IMR-90 (cell line): ENCODE data around the gene ARVCF. TPM values are rescaled to one million over a fixed set of nuclear protein-coding genes. Genes with fewer than 3 reads are reported as not detected.

ENCODE experiments used
- ATAC-seq: fragments of 200-7000 bp; cut with Tn5 transposase; 2 replicates; pipeline ENCODE4 v1.9.1; 2020; ENCODE audit warnings: low read depth, mild to moderate bottlenecking, moderate library complexity
- BruUV-seq: library from RNA; stranded (reverse); fragments of 400-500 nt; replicated peaks from 2 replicates; lab custom pipeline; 2021; lab: Mats Ljungman, UMichigan
- CTCF ChIA-PET: fragments of 300-600 bp; formaldehyde crosslinking; extraction: SDS; loops from one replicate; lab custom pipeline; 2021; ENCODE audit warnings: antibody characterized with exemption; lab: Yijun Ruan, JAX
- POLR2A ChIA-PET: fragments of 300-600 bp; sonication (Branson Sonifier 250); formaldehyde crosslinking; loops from one replicate; lab custom pipeline; 2022; ENCODE audit warnings: antibody characterized with exemption; ENCODE audit not compliant: unreplicated experiment; lab: Charles Lee
- DNase-seq: peaks from one replicate; pipeline ENCODE4 v3.0.0; 2013
- H2AFZ ChIP-seq: replicated peaks from 2 replicates; pipeline ENCODE3; 2013; ENCODE audit warnings: low read length, mild to moderate bottlenecking; ENCODE audit not compliant: poor library complexity
- H2AK5ac ChIP-seq: 2 replicates; pipeline ENCODE4 v1.6.1; 2013; ENCODE audit warnings: low read depth, low read length, inconsistent platforms
- H2AK9ac ChIP-seq: replicated peaks from 2 replicates; pipeline ENCODE3; 2013; ENCODE audit warnings: mild to moderate bottlenecking, low read depth, low read length, moderate library complexity; ENCODE audit not compliant: poor library complexity
- H2BK120ac ChIP-seq: 2 replicates; pipeline ENCODE4 v1.6.1; 2013; ENCODE audit warnings: low read depth, low read length, inconsistent platforms
- H2BK15ac ChIP-seq: 3 replicates; pipeline ENCODE4 v1.6.1; 2013; ENCODE audit warnings: low read depth, low read length, inconsistent platforms
- H2BK20ac ChIP-seq: 2 replicates; pipeline ENCODE4 v1.6.1; 2013; ENCODE audit warnings: low read depth, mild to moderate bottlenecking, inconsistent platforms, low read length, moderate library complexity
- H2BK5ac ChIP-seq: 2 replicates; pipeline ENCODE4 v1.6.1; 2013; ENCODE audit warnings: mild to moderate bottlenecking, low read depth, low read length, inconsistent platforms; ENCODE audit not compliant: poor library complexity, severe bottlenecking
- H3K14ac ChIP-seq: replicated peaks from 2 replicates; pipeline ENCODE4 v1.6.1; 2013; ENCODE audit warnings: low read depth, low read length, inconsistent platforms
- H3K18ac ChIP-seq: 2 replicates; pipeline ENCODE4 v1.6.1; 2013; ENCODE audit warnings: low read depth, low read length, control low read depth
- H3K23ac ChIP-seq: 2 replicates; pipeline ENCODE4 v1.6.1; 2013; ENCODE audit warnings: low read depth, low read length, inconsistent platforms
- H3K27ac ChIP-seq: 2 replicates; pipeline ENCODE4 v1.5.1; 2013; ENCODE audit warnings: mild to moderate bottlenecking, control low read depth, low read length; ENCODE audit not compliant: insufficient read depth
- H3K27me3 ChIP-seq: 2 replicates; pipeline ENCODE4 v1.6.1; 2013; ENCODE audit warnings: low read length; ENCODE audit not compliant: control insufficient read depth, insufficient read depth
- H3K36me3 ChIP-seq: 2 replicates; pipeline ENCODE4 v1.6.1; 2013; ENCODE audit warnings: low read length, mixed read lengths; ENCODE audit not compliant: control insufficient read depth, insufficient read depth
- H3K4ac ChIP-seq: 2 replicates; pipeline ENCODE4 v1.6.1; 2013; ENCODE audit warnings: low read depth, low read length, inconsistent platforms
- H3K4me1 ChIP-seq: 2 replicates; pipeline ENCODE4 v1.6.1; 2013; ENCODE audit warnings: low read length, mixed read lengths; ENCODE audit not compliant: control insufficient read depth, insufficient read depth
- H3K4me2 ChIP-seq: 2 replicates; pipeline ENCODE4 v1.6.1; 2013; ENCODE audit warnings: low read depth, mild to moderate bottlenecking, control low read depth, low read length, moderate library complexity
- H3K4me3 ChIP-seq: 2 replicates; pipeline ENCODE4 v1.5.1; 2013; ENCODE audit warnings: low read depth, mild to moderate bottlenecking, control low read depth, low read length, moderate library complexity; ENCODE audit not compliant: insufficient read depth
- H3K56ac ChIP-seq: 2 replicates; pipeline ENCODE4 v1.6.1; 2013; ENCODE audit warnings: low read length, inconsistent platforms; ENCODE audit not compliant: insufficient read depth; ENCODE audit errors: extremely low read depth
- H3K79me1 ChIP-seq, 2 experiments: 2 replicates each; pipeline ENCODE4 v1.6.1; 2013; ENCODE audit warnings: low read length in 2 of 2, inconsistent platforms in 1 of 2, low read depth in 1 of 2
- H3K9ac ChIP-seq: 2 replicates; pipeline ENCODE4 v1.6.1; 2013; ENCODE audit warnings: low read depth, low read length, control low read depth
- H3K9me1 ChIP-seq: 2 replicates; pipeline ENCODE4 v1.6.1; 2013; ENCODE audit warnings: low read length, inconsistent platforms; ENCODE audit not compliant: insufficient read depth
- H3K9me3 ChIP-seq: 2 replicates; pipeline ENCODE4 v1.6.1; 2013; ENCODE audit warnings: low read length; ENCODE audit not compliant: control insufficient read depth, insufficient read depth
- H4K20me1 ChIP-seq: 2 replicates; pipeline ENCODE4 v1.6.1; 2013; ENCODE audit warnings: low read length, inconsistent platforms; ENCODE audit not compliant: insufficient read depth
- H4K5ac ChIP-seq: 2 replicates; pipeline ENCODE4 v1.6.1; 2013; ENCODE audit warnings: mild to moderate bottlenecking, low read depth, low read length, control low read depth
- H4K8ac ChIP-seq, 2 experiments: 2 replicates each; pipeline ENCODE4 v1.6.1; 2013; ENCODE audit warnings: low read depth in 2 of 2, low read length in 2 of 2, control low read depth in 1 of 2, inconsistent platforms in 1 of 2
- H4K91ac ChIP-seq: 2 replicates; pipeline ENCODE4 v1.6.1; 2013; ENCODE audit warnings: low read depth, low read length, inconsistent platforms; ENCODE audit not compliant: insufficient read depth
- CEBPB ChIP-seq: IDR thresholded peaks from 2 replicates; pipeline ENCODE4 v1.6.1; 2012; ENCODE audit warnings: low read depth, low read length, improper control_type of control experiment
- CHD1 ChIP-seq: IDR thresholded peaks from 2 replicates; pipeline ENCODE4 v1.6.1; 2012; ENCODE audit warnings: low read depth, low read length, improper control_type of control experiment
- CTCF ChIP-seq: conservative IDR thresholded peaks from 2 replicates; pipeline ENCODE4 v1.5.1; 2012; ENCODE audit warnings: mild to moderate bottlenecking, low read depth, low read length, improper control_type of control experiment
- NFE2L2 ChIP-seq: fragments of 150-350 bp; IDR thresholded peaks from 2 replicates; pipeline ENCODE4 v1.6.1; 2016; ENCODE audit warnings: low read depth, mild to moderate bottlenecking, low read length
- POLR2A ChIP-seq: IDR thresholded peaks from 2 replicates; pipeline ENCODE4 v1.6.1; 2012; ENCODE audit warnings: mild to moderate bottlenecking, low read depth, low read length
- RFX5 ChIP-seq: IDR thresholded peaks from 2 replicates; pipeline ENCODE4 v1.8.0; 2012; ENCODE audit warnings: low read depth, mild to moderate bottlenecking, low read length, moderate library complexity
- WGBS, 2 experiments: methylation state at CpG; one replicate each; pipeline versions ENCODE4 v1.1.5 to v1.1.7; 2013; ENCODE audit warnings: missing lambda C conversion rate in 2 of 2; ENCODE audit not compliant: insufficient read length in 1 of 2; ENCODE audit errors: extremely low coverage in 2 of 2; 5-methylcytosine and 5-hydroxymethylcytosine counted together
- dilution Hi-C: fragments of 300-500 bp; cut with HindIII; formaldehyde crosslinking; loops from one replicate; pipeline ENCODE4 v1.14.3; 2018; ENCODE audit warnings: low sequenced_read_pairs; ENCODE audit not compliant: unreplicated experiment
- in situ Hi-C: fragments of 300-500 bp; cut with MboI; formaldehyde crosslinking; loops from 3 replicates; pipeline ENCODE4 v1.14.3; 2019; ENCODE audit warnings: low sequenced_read_pairs, inconsistent platforms, mixed read lengths
- intact Hi-C: fragments of 100-400 bp; cut with micrococcal nuclease; formaldehyde crosslinking; loops from 2 replicates; pipeline ENCODE4 v1.10.0; 2022
- polyA plus RNA-seq, 3 experiments: library from polyadenylated mRNA; depleted of rRNA; stranded (reverse); fragments of >200 nt; gene quantifications; 2 replicates each; pipeline ENCODE4 v1.2.3, GENCODE V29; 2012; ENCODE audit warnings: low replicate concordance in 1 of 3
- total RNA-seq: library from RNA; depleted of rRNA; stranded (reverse); fragments of >200 nt; gene quantifications from 2 replicates; pipeline ENCODE4 v1.2.3, GENCODE V29; 2012

ARVCF gene
- total and polyA plus RNA-seq, 2 of the 4 experiments (the other 2 are of a cell fraction), result 8.6 to 14.1 TPM

DNA sequence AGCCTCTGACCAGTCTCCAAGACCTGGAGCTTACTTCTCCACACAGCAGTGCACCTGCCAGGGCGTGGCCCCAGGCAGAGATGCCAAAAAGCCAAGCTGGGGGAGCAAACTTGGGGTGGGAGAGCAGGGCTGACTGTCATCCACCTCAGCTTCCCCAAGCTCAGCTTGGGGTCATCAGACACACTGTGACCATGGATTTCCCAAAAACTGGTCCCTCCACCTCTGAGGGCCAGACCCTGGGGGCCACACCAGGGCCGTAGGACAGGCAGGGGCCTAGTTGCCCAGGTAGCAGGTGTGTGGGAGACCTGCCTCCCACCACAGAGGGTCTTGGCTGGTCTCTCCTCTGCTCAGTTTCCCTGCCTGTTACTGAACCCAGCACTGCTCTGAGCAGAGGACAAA is 30.6 kb downstream of the ARVCF start:
- no peak overlapping the region for H3K56ac ChIP-seq
- peaks cover 4 to 37% of the 10 kb centered on the region in 2 experiments; a peak in 3 of 4 replicates for H3K79me1 ChIP-seq
- peak overlapping the region; percentile 92 for H2AFZ ChIP-seq
- H3K9ac ChIP-seq, result no peak overlapping the region
- H3K18ac ChIP-seq, result no peak overlapping the region
- ChIA-PET CTCF (interaction anchor here (1.4 kb wide), 1 partner anchor 27 kb away, joined by 5 read pairs; no protein-coding TSS in a partner anchor), POLR2A (no interaction called here)
- peaks cover 2% of the 10 kb centered on the region; the same call in 1 of the 2 replicates for H3K36me3 ChIP-seq
- peaks cover 17% of the 10 kb centered on the region for H3K9me1 ChIP-seq
- peak overlapping the region; percentile 64 for H2AK5ac ChIP-seq
- no peak overlapping the region for H2BK5ac ChIP-seq
- peaks cover 13% of the 10 kb centered on the region for H3K4me1 ChIP-seq
- in situ Hi-C loops, result no loop called here
- WGBS, 2 experiments, result no CpG with 5 or more reads among the region's 2 CpGs
- peak overlapping the region; percentile 96 for H3K4me3 ChIP-seq
- intact Hi-C loops, result no loop called here
- peak overlapping the region; percentile 46; the same call in 1 of the 2 replicates for H3K4ac ChIP-seq
- no peaks in the 10 kb centered on the region for H3K27me3 ChIP-seq
- H3K27ac ChIP-seq, result no peak overlapping the region
- H3K4me2 ChIP-seq, result peak overlapping the region; percentile 86
- H3K14ac ChIP-seq, result peak overlapping the region; percentile 25
- H3K9me3 ChIP-seq, result no peaks in the 10 kb centered on the region
- H4K91ac ChIP-seq, result no peak overlapping the region; the same call in 1 of the 2 replicates
- no peak overlapping the region for H2BK120ac ChIP-seq
- TF ChIP-seq CEBPB, result no peak
- TF ChIP-seq RFX5, result no peak
- TF ChIP-seq CTCF, result no peak
- no peak for TF ChIP-seq NFE2L2
- no peak for TF ChIP-seq CHD1
- TF ChIP-seq POLR2A, result no peak
- H2AK9ac ChIP-seq, result peak overlapping the region; percentile 97
- no TSS peak for BruUV-seq
- peaks cover 18% of the 10 kb centered on the region; the same call in 1 of the 2 replicates for H4K20me1 ChIP-seq
- H2BK15ac ChIP-seq, result no peak overlapping the region
- no peak overlapping the region for H2BK20ac ChIP-seq
- H3K23ac ChIP-seq, result peak overlapping the region; percentile 16; the same call in 1 of the 2 replicates
- no peak overlapping the region for H4K5ac ChIP-seq
- dilution Hi-C loops, result no loop called here
- DNase-seq (no peak), ATAC-seq (no peak)
- H4K8ac ChIP-seq, result peak overlapping the region in 1 of 2 experiments; percentile 20; a peak in 1 of 4 replicates
